GM18868 (cell line): ENCODE data around the gene CAB39.
A peak's percentile ranks its signal among the peaks of the same experiment; 100 is the strongest.

ENCODE experiments used
- ATAC-seq: cut with Tn5 transposase; IDR thresholded peaks from one replicate; pipeline ENCODE4 v1.9.1; 2021; ENCODE audit warnings: mild to moderate bottlenecking, moderate library complexity; ENCODE audit not compliant: unreplicated experiment

The CAB39 gene

GRCh38 chr2:230748087-230748486 is 35.4 kb downstream of the CAB39 start:
- no peak for ATAC-seq

GRCh38 chr2:230749111-230749510 is 36.5 kb downstream of the CAB39 start:
- no peak for ATAC-seq

- peak; percentile 87 for ATAC-seq
These were observed 38.4 kb downstream of the CAB39 start for GRCh38 chr2:230751062-230751461.

- ATAC-seq, result no peak
These were observed 41.6 kb downstream of the CAB39 start for GRCh38 chr2:230754200-230754599.

- ATAC-seq, result no peak
These were observed 44.8 kb downstream of the CAB39 start for GRCh38 chr2:230757476-230757875.

- no peak for ATAC-seq
These were observed 46.2 kb downstream of the CAB39 start for GRCh38 chr2:230758566-230759480.

GRCh38 chr2:230759481-230760167 is 47.0 kb downstream of the CAB39 start:
- no peak for ATAC-seq

- no peak for ATAC-seq
These were observed 49.1 kb downstream of the CAB39 start for GRCh38 chr2:230761704-230762103.

- peak; percentile 85 for ATAC-seq
These were observed 49.8 kb downstream of the CAB39 start for GRCh38 chr2:230762317-230762896.

GRCh38 chr2:230764346-230764745 is 51.7 kb downstream of the CAB39 start:
- ATAC-seq, result no peak

GRCh38 chr2:230765611-230766300 is 53.1 kb downstream of the CAB39 start:
- no peak for ATAC-seq

- no peak for ATAC-seq
These were observed 55.3 kb downstream of the CAB39 start for GRCh38 chr2:230767862-230768388.

- no peak for ATAC-seq
These were observed 58.2 kb downstream of the CAB39 start for GRCh38 chr2:230770804-230771203.

- no peak for ATAC-seq
These were observed 59.5 kb downstream of the CAB39 start for GRCh38 chr2:230772156-230772555.

GRCh38 chr2:230773039-230773773 is 60.6 kb downstream of the CAB39 start:
- no peak for ATAC-seq

- no peak for ATAC-seq
These were observed 61.8 kb downstream of the CAB39 start for GRCh38 chr2:230774348-230774951.

GRCh38 chr2:230775737-230776136 is 63.1 kb downstream of the CAB39 start:
- ATAC-seq, result no peak

- no peak for ATAC-seq
These were observed 65.1 kb downstream of the CAB39 start for GRCh38 chr2:230777721-230778120.

GRCh38 chr2:230778350-230779063 is 65.9 kb downstream of the CAB39 start:
- ATAC-seq, result peak; percentile 79
